ENCODE data around the gene VPS29.
"Not testable (repeated sequence)": the region's sequence is repeated elsewhere in the genome, so short reads cannot be mapped to it uniquely, and the experiment has no call there.

VPS29 gene

DNA sequence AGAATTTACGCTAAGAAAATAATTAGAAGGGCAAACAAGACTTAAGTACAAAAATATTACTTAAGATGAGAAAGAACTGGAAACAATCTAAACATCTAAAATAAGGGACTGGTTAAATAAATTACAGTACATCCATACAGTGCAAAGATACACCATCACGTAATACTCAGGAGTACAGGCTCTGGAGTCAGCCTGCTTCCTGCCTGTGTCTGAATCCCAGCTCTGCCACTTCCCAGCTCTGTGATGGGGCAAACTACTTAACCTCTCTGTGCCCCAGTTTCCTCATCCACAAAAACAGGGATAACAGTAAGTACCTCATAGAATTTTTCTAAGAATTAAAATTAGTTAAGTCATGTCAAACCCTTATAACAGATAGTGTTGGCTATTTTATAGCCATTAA is 45.2 kb upstream of the VPS29 start:
- Histone ChIP-seq H3K27me3 (ENCODE audit: insufficient read depth, low read depth) (no peaks in the 10 kb centered on the region), H3K9ac (no peak overlapping the region), H3K79me2 (ENCODE audit: insufficient read depth, low read depth) (peaks cover 9% of the 10 kb centered on the region; the same call in 1 of the 2 replicates), H4K20me1 (ENCODE audit: insufficient read depth) (no peaks in the 10 kb centered on the region), H3K4me1 (ENCODE audit: low read depth, poor library complexity, severe bottlenecking) (peaks cover 19% of the 10 kb centered on the region), H3K36me3 (ENCODE audit: insufficient read depth) (no peaks in the 10 kb centered on the region), H3K27ac (no peak overlapping the region), H3K4me3 (IDR thresholded peaks at IDR 0.05; ENCODE audit: insufficient read depth, low read depth, low read length) (no peak overlapping the region), H2AFZ (ENCODE audit: low read depth) (no peak overlapping the region), H3K4me2 (no peak overlapping the region)
- TF ChIP-seq, protein P1, sequence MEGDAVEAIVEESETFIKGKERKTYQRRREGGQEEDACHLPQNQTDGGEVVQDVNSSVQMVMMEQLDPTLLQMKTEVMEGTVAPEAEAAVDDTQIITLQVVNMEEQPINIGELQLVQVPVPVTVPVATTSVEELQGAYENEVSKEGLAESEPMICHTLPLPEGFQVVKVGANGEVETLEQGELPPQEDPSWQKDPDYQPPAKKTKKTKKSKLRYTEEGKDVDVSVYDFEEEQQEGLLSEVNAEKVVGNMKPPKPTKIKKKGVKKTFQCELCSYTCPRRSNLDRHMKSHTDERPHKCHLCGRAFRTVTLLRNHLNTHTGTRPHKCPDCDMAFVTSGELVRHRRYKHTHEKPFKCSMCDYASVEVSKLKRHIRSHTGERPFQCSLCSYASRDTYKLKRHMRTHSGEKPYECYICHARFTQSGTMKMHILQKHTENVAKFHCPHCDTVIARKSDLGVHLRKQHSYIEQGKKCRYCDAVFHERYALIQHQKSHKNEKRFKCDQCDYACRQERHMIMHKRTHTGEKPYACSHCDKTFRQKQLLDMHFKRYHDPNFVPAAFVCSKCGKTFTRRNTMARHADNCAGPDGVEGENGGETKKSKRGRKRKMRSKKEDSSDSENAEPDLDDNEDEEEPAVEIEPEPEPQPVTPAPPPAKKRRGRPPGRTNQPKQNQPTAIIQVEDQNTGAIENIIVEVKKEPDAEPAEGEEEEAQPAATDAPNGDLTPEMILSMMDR (conservative IDR thresholded peaks at IDR 0.05; ENCODE audit: low read depth, low read length): no peak

DNA sequence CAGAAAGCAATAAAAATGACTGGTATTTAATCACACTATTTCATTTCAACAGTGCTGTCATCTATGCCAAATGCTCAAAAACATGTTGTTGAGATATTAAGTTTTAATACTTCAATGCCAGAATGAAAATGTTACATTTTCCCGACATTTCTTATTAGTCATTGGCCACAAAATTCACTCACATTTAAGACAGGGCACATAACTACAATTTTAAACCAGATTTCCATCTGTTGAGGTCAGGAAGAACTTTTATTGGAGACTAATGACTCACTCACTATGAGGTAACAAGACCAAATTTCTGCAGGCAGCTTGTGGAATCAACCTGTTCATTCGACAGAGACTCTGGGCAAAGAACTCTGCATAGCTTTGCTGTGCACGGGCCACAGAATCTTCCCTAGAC is 44.4 kb upstream of the VPS29 start:
- H3K36me3 ChIP-seq (ENCODE audit: insufficient read depth): no peaks in the 10 kb centered on the region
- H3K4me1 ChIP-seq (ENCODE audit: low read depth, poor library complexity, severe bottlenecking): peaks cover 19% of the 10 kb centered on the region
- H3K4me3 ChIP-seq (IDR thresholded peaks at IDR 0.05; ENCODE audit: insufficient read depth, low read depth, low read length): no peak overlapping the region
- H3K9ac ChIP-seq: no peak overlapping the region
- H4K20me1 ChIP-seq (ENCODE audit: insufficient read depth): no peaks in the 10 kb centered on the region
- TF ChIP-seq, protein P1 (conservative IDR thresholded peaks at IDR 0.05; ENCODE audit: low read depth, low read length): no peak
- H3K27ac ChIP-seq: no peak overlapping the region
- no peak overlapping the region for H3K4me2 ChIP-seq
- H3K27me3 ChIP-seq (ENCODE audit: insufficient read depth, low read depth): no peaks in the 10 kb centered on the region
- no peak overlapping the region for H2AFZ ChIP-seq (ENCODE audit: low read depth)
- 0 out of 2 replicates have a peak, but pooled peaks cover 2% of the 10 kb centered on the region for H3K79me2 ChIP-seq (ENCODE audit: insufficient read depth, low read depth)

DNA sequence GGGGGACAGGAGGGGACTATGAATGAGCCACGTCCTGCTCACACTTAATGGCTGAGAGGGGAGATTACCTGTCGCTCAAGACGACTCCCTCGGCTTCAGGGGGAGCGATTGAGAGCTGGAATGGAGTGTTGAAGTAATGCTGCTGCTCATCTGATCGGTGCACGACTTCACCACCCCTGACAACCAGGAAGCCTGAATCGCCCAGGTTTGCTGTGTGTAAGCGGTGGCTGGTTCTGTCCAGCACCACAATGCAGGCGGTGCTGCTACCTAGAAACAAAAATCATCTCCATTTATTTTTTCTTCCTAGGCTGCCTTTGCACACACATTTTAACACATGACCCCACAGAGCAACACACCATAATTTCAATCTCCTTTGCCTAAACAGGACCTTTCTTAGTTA is 43.9 kb upstream of the VPS29 start:
- Histone ChIP-seq H2AFZ (ENCODE audit: low read depth) (no peak overlapping the region), H4K20me1 (ENCODE audit: insufficient read depth) (no peaks in the 10 kb centered on the region), H3K4me1 (ENCODE audit: low read depth, poor library complexity, severe bottlenecking) (peaks cover 17% of the 10 kb centered on the region), H3K36me3 (ENCODE audit: insufficient read depth) (no peaks in the 10 kb centered on the region), H3K9ac (no peak overlapping the region), H3K27ac (no peak overlapping the region), H3K4me2 (no peak overlapping the region), H3K4me3 (IDR thresholded peaks at IDR 0.05; ENCODE audit: insufficient read depth, low read depth, low read length) (no peak overlapping the region), H3K27me3 (ENCODE audit: insufficient read depth, low read depth) (no peaks in the 10 kb centered on the region), H3K79me2 (ENCODE audit: insufficient read depth, low read depth) (no peaks in the 10 kb centered on the region)
- TF ChIP-seq, protein P1 (conservative IDR thresholded peaks at IDR 0.05; ENCODE audit: low read depth, low read length): no peak

DNA sequence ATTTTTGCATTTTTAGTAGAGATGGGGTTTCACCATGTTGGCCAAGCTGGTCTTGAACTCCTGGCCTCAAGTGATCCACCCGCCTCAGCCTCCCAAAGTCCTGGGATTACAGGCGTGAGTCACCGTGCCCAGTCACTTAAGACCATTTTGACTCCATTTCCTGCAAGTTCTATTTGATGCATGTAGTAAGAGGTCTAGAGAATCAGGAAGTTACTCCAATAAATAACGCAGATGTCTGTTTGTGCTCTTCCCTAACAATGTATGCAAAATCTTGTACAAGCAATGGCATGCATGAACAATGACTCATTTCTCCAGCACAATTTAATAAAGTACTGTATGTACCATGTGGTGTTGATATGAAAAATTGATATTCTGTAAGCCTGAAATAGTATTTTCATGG is 43.3 kb upstream of the VPS29 start:
- not testable (repeated sequence) for H3K4me2 ChIP-seq; H3K9ac ChIP-seq; H3K36me3 ChIP-seq (ENCODE audit: insufficient read depth); H4K20me1 ChIP-seq (ENCODE audit: insufficient read depth); H3K27me3 ChIP-seq (ENCODE audit: insufficient read depth, low read depth); H3K27ac ChIP-seq; H2AFZ ChIP-seq (ENCODE audit: low read depth); H3K79me2 ChIP-seq (ENCODE audit: insufficient read depth, low read depth); H3K4me3 ChIP-seq (IDR thresholded peaks at IDR 0.05; ENCODE audit: insufficient read depth, low read depth, low read length)
- peaks cover 12% of the 10 kb centered on the region for H3K4me1 ChIP-seq (ENCODE audit: low read depth, poor library complexity, severe bottlenecking)

DNA sequence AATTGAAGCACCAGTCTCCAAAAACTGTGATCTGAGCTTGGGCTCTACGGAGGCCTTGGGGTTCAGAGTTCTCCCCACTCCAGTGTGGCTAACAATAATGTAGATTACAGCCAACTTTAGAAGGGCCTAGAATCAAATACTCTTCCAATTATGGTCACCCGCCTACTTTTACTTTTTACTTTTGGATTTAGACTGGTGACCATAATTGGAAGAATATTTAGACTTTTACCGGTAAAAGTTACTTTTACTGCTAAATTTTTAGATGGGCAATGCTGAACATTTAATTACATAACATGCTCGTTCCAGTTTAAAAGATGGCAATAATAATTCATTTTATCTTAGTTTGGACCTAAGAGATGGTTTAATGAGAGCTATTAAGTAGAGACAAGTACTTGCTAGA is 42.1 kb upstream of the VPS29 start:
- Histone ChIP-seq H3K27me3 (ENCODE audit: insufficient read depth, low read depth) (no peaks in the 10 kb centered on the region), H3K36me3 (ENCODE audit: insufficient read depth) (no peaks in the 10 kb centered on the region), H3K9ac (no peak overlapping the region), H3K79me2 (ENCODE audit: insufficient read depth, low read depth) (no peaks in the 10 kb centered on the region), H3K4me3 (IDR thresholded peaks at IDR 0.05; ENCODE audit: insufficient read depth, low read depth, low read length) (no peak overlapping the region), H4K20me1 (ENCODE audit: insufficient read depth) (no peaks in the 10 kb centered on the region), H3K4me1 (ENCODE audit: low read depth, poor library complexity, severe bottlenecking) (peaks cover 5% of the 10 kb centered on the region), H3K4me2 (no peak overlapping the region), H2AFZ (ENCODE audit: low read depth) (no peak overlapping the region), H3K27ac (no peak overlapping the region)
- TF ChIP-seq, protein P1 (conservative IDR thresholded peaks at IDR 0.05; ENCODE audit: low read depth, low read length): no peak

All from KMS-11 (cell line).